Kasumi-1 (cell line): ENCODE data around the gene CMIP.

Source experiments
- DNase-seq, 2 experiments: peaks; one replicate each; lab custom pipeline; 2025; lab: John Stamatoyannopoulos, UW

The CMIP gene

GRCh38 chr16:81495321-81496234 lies 51.0 kb downstream of the CMIP start:
- peak; percentile 78 to 86 for DNase-seq

- DNase-seq: no peak
Measured at GRCh38 chr16:81496321-81496720, 51.7 kb downstream of the CMIP start.

- DNase-seq: no peak
Measured at GRCh38 chr16:81496742-81497141, 52.1 kb downstream of the CMIP start.

GRCh38 chr16:81497690-81498089 lies 53.1 kb downstream of the CMIP start:
- peak; percentile 82 to 91 for DNase-seq

- no peak for DNase-seq
Measured at GRCh38 chr16:81498351-81498750, 53.7 kb downstream of the CMIP start.

- no peak for DNase-seq
Measured at GRCh38 chr16:81499576-81500380, 55.2 kb downstream of the CMIP start.

GRCh38 chr16:81500833-81501521 lies 56.4 kb downstream of the CMIP start:
- DNase-seq: peak; percentile 16 to 50

- DNase-seq: no peak
Measured at GRCh38 chr16:81502396-81503070, 57.9 kb downstream of the CMIP start.

- no peak for DNase-seq
Measured at GRCh38 chr16:81505011-81505661, 60.5 kb downstream of the CMIP start.

- no peak for DNase-seq
Measured at GRCh38 chr16:81509404-81509803, 64.8 kb downstream of the CMIP start.

GRCh38 chr16:81510016-81510415 lies 65.4 kb downstream of the CMIP start:
- no peak for DNase-seq

GRCh38 chr16:81511371-81511770 lies 66.8 kb downstream of the CMIP start:
- no peak for DNase-seq

GRCh38 chr16:81513204-81514040 lies 68.8 kb downstream of the CMIP start:
- peak; percentile 71 to 77 for DNase-seq

- DNase-seq: peak; percentile 42
Measured at GRCh38 chr16:81514041-81514559, 69.5 kb downstream of the CMIP start.

GRCh38 chr16:81514568-81515258 lies 70.1 kb downstream of the CMIP start:
- DNase-seq: no peak

- no peak for DNase-seq
Measured at GRCh38 chr16:81515281-81515680, 70.7 kb downstream of the CMIP start.

- no peak for DNase-seq
Measured at GRCh38 chr16:81515721-81516120, 71.1 kb downstream of the CMIP start.

GRCh38 chr16:81516478-81517149 lies 72.0 kb downstream of the CMIP start:
- DNase-seq: no peak

- DNase-seq: no peak
Measured at GRCh38 chr16:81517150-81517499, 72.5 kb downstream of the CMIP start.
